Stimulated activated CD8-positive, alpha-beta memory T cell treated with anti-CD3 and anti-CD28 coated beads, Interleukin-4, amount 100 ng/mL, for 48 hours (primary cell): ENCODE data around the gene TTF1.

Experiments used
- DNase-seq: peaks from one replicate; pipeline ENCODE4 v3.0.0-alpha.2; 2020

The TTF1 gene

GRCh38 chr9:132406554-132407122 is at the start of gene TTF1:
Gene TTF1 (minus strand): TSS chr9:132406840. CDS start chr9:132402821, 4,019 bp downstream.
- peak; percentile 94 for DNase-seq

GRCh38 chr9:132456241-132456640 is 49.6 kb upstream of the TTF1 start:
- DNase-seq = no peak

GRCh38 chr9:132451276-132451675 is 44.6 kb upstream of the TTF1 start:
- peak; percentile 56 for DNase-seq

- DNase-seq = no peak
Observed at GRCh38 chr9:132447902-132448301, 41.3 kb upstream of the TTF1 start.

GRCh38 chr9:132447346-132447745 is 40.7 kb upstream of the TTF1 start:
- no peak for DNase-seq

- no peak for DNase-seq
Observed at GRCh38 chr9:132446887-132447286, 40.2 kb upstream of the TTF1 start.

- DNase-seq = no peak
Observed at GRCh38 chr9:132443951-132444607, 37.4 kb upstream of the TTF1 start.

- DNase-seq = no peak
Observed at GRCh38 chr9:132441404-132441803, 34.8 kb upstream of the TTF1 start.

GRCh38 chr9:132440735-132441134 is 34.1 kb upstream of the TTF1 start:
- no peak for DNase-seq

- DNase-seq = no peak
Observed at GRCh38 chr9:132439153-132439552, 32.5 kb upstream of the TTF1 start.

GRCh38 chr9:132434881-132435280 is 28.2 kb upstream of the TTF1 start:
- DNase-seq = no peak

- DNase-seq = no peak
Observed at GRCh38 chr9:132430998-132431397, 24.4 kb upstream of the TTF1 start.

GRCh38 chr9:132426639-132427414 is 20.2 kb upstream of the TTF1 start:
- no peak for DNase-seq

- no peak for DNase-seq
Observed at GRCh38 chr9:132425675-132426062, 19.0 kb upstream of the TTF1 start.

GRCh38 chr9:132424857-132425674 is 18.4 kb upstream of the TTF1 start:
- no peak for DNase-seq

GRCh38 chr9:132423503-132423902 is 16.9 kb upstream of the TTF1 start:
- no peak for DNase-seq

GRCh38 chr9:132422574-132422973 is 15.9 kb upstream of the TTF1 start:
- no peak for DNase-seq

- DNase-seq = no peak
Observed at GRCh38 chr9:132418726-132419363, 12.2 kb upstream of the TTF1 start.

GRCh38 chr9:132415181-132415580 is 8.5 kb upstream of the TTF1 start:
- no peak for DNase-seq

- no peak for DNase-seq
Observed at GRCh38 chr9:132414731-132415130, 8.1 kb upstream of the TTF1 start.

- no peak for DNase-seq
Observed at GRCh38 chr9:132413926-132414325, 7.3 kb upstream of the TTF1 start.

GRCh38 chr9:132412089-132412488 is 5.4 kb upstream of the TTF1 start:
- peak; percentile 44 for DNase-seq

- DNase-seq = peak; percentile 81
Observed at GRCh38 chr9:132411091-132411508, 4.5 kb upstream of the TTF1 start.
